GM18907 (cell line): ENCODE data around the gene SORCS3.
"Not testable (repeated sequence)": the region's sequence is repeated elsewhere in the genome, so short reads cannot be mapped to it uniquely, and the experiment has no call there.

Experiments
- ATAC-seq: cut with Tn5 transposase; IDR thresholded peaks from one replicate; pipeline ENCODE4 v1.9.1; 2021; ENCODE audit warnings: mild to moderate bottlenecking, moderate library complexity; ENCODE audit not compliant: unreplicated experiment

SORCS3 gene

DNA sequence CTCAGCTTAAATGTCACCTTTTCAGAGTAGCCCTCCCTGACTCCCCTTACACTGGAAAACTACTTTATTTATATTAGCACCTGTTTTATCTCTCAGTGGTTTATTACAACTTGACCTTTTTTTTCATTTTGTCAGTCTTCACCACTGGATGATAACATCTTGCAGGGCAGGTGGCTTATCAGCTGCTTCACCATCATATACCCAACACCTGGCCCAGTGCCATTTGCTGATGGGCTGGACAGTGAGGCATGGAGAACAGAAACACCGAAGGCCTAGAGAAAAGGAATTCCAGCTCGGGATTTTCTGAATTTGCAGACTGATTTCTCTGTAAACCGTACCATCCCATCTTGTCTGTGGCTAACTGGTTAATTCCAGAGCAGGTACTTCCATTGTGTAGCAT is 48.5 kb downstream of the SORCS3 start:
- ATAC-seq = no peak

DNA sequence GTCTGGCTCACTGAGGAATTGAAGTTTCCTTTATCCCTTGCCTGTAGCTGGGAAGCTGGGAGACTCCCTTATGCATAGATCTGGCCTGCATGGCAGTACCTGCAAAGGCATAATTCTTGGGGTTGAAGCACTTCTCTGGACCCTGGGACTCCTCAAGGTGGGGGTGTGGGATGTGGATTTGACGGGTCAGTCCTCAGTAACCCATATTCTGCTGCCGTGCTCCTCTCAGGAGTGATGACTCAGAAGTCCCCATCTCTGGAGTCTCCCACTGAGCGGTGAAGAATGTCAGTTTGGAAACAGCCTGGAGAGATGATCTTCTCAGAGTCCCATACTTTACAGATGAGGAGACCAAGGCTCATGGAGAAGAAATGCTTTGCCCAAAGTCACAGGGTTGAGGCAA is 49.0 kb downstream of the SORCS3 start:
- no peak for ATAC-seq

DNA sequence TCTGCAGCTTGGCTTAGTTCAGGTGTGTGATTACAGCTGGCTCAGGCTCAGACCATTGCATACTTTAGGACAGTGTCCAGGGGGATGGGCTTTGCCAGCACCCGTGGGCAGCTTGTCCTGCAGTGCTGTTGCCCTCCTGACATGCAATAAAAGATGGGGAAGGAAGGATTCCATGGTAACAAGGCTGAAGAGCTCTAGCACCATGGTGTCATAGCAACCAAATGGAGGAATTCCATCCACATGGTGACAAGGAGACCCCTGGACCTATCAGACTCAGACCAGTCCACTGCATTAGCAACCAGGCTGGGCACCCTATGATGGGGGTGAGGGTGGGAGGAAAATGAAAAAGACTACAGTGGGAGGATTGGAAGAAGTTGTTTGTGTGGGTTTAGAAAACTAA is 49.9 kb downstream of the SORCS3 start:
- no peak for ATAC-seq

DNA sequence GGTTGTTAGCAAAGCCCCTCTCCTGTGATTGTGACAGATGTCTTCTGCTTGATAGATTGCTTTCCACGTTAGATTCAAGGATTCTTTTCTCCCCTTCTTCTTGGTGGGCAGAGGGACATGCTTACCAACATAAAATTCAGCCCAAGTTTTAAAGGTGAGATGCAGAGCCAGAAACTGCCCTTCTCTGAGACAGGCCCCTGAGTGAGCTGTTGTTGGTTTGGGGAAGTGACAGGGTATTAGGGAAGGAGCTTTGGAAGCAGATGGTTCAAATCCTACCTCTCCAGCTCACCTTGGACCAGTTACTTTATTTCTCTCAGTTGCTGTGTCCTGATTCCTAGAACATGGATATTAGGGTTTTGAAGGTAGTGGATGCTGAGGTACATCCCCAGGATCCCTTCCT is 53.0 kb downstream of the SORCS3 start:
- no peak for ATAC-seq

DNA sequence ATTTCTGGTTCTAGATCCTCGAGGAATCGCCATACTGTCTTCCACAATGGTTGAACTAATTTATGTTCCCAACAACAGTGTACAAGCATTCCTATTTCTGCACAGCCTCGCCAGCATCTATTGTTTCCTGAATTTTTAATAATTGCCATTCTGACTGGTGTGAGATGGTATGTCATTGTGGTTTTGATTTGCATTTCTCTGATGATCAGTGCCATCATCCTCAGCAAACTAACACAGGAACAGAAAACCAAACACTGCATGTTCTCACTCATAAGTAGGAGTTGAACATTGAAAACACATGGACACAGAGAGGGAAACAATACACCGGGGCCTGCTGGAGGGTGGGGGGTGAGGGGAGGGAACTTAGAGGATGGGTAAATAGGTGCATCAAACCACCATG is 62.2 kb downstream of the SORCS3 start:
- not testable (repeated sequence) for ATAC-seq

DNA sequence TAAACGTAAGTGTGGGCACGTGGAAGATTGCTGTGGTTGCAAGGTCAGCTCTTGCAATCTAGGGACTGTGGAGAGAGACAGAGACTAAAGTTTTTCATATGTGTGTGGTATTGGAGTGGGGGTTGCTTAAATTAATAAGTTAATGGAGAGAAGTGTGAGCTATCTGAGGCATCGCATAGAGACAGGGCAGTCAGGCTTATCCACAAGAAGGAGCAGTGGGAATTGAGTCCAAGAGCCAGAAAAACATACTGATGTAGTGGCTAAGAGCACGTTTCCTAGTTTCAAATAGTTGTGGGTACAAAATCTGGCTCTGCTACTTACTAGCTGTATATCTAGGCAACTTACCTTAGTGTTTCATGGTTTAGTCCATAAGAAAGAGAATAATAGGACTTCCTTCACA is 65.8 kb downstream of the SORCS3 start:
- ATAC-seq = no peak

DNA sequence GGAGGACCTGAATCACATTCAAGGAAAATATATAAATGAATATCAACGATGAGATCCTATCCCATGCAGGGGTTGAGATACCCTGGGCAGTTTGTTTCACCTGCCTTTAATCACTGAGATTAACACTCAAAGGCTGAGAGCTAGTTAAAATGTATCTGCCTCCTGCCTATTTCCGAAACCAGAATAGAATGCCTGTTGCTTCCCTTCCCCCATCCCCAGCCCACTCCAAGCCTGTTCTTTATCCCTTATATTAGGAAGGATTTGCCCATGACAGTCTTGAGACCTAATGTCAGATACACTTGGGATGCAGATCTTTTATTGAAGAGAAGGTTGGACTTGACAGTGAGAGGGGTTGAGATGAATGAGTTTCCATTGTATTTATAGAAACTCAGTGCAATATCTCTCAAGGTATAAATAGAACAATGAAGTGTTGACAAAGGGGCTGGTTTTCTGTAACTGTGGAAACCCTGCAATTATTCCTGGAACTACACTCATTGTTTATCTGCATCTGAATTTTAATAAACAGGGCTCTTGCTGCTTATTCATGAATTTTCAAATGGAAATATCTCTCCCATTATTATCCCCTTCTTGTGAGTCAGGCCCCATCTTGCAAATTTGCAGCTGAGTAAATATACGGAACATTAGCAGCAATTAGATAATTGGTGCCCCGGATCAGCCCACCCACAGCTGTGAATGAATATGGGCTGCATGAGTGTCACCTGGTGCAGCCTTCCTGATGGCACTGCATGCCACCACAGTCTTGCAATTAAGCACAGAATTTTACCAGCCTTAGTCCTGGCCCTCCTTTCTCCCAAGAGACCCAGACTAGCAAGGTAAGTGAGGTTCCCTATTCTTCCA is 66.7 kb downstream of the SORCS3 start:
- ATAC-seq = no peak

DNA sequence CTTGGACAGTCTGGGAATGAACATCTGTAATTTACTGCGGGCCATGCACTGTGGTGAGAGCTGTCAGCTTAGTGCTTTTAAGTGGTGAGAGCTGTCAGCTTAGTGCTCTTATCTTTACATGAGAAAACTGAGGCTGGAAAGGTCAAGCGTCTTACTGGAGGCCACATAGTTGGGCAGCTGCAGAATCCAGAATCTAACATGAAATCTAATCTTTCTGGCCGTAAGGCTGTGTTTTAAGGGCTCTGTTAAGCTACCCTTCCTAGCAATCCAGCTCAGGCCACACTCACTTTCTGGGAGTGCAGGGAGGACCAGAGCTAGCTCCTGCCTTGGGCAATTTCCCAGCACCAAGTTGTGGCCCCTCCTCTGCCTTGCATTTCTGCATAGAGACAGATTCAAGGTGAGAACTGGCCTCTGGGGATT is 70.2 kb downstream of the SORCS3 start:
- no peak for ATAC-seq

DNA sequence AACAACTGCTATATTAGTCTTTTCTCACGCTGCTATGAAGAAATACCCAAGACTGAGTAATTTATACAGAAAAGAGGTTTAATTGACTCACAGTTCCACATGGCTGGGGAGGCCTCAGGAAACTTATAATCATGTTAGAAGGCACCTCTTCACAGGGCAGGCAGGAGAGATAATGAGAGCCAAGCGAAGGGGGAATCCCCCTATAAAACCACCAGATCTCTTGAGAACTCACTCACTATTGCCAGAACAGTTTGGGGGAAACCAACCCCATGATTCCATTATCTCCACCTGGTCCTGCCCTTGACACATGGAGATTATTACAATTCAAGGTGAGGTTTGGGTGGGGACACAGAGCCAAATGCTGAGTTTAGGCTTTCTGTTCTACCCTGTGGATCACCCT is 89.5 kb downstream of the SORCS3 start:
- not testable (repeated sequence) for ATAC-seq

DNA sequence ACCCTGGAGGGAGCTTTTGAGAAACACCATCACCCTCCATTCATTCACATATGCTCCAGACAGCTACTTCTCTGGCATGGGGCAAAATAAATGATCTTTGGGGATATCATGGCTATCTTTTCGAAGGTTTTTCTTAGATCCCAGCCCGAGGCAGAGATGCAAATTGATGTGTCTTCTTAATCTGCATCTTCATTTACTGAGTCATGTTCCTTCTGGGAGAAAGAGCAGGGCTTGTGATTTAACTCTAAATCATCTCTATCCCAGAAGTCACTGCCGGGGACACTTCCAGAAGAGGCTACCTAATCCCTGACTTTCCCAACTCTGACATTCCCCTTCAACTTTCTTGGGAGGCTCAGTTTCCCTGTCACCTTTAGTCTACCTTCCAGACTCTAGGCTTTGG is 90.1 kb downstream of the SORCS3 start:
- ATAC-seq = no peak

DNA sequence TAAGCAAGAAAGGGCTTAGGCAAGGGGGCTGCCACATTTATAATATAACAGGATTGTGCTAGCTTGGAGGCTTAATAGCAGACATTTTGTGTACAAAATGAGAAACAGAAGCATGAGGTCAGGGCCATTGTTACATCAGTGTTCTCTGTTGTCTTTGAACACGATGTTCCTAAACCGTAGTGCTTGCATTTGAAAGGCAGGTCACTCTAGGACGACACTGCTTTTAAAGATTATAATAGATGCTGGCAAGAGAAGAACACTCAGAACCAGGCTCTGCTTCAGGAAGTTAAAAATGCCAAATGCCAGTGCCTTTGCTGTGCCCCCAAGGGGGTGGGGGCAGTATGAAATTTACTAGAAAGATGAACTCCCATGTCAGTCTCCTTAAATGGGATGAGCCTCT is 91.1 kb downstream of the SORCS3 start:
- no peak for ATAC-seq

DNA sequence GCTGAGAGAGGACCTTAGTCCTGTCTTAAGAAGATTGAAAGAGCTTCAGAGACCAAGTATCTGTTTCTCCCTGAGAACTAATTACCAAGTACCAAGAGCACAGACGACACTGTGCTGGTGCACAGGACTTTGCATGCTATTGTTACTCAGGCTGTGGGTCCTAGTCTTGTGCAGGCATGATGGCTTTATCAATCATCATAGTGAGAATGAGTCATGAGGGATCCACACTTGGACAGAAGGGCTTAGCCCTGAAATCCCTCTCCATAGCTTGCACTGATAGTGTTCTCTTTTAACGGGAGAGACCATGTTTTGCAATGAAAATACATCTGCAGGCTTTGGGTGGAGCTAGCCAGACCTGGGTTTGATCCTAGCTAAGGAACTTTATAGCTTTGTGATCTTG is 93.3 kb downstream of the SORCS3 start:
- no peak for ATAC-seq

DNA sequence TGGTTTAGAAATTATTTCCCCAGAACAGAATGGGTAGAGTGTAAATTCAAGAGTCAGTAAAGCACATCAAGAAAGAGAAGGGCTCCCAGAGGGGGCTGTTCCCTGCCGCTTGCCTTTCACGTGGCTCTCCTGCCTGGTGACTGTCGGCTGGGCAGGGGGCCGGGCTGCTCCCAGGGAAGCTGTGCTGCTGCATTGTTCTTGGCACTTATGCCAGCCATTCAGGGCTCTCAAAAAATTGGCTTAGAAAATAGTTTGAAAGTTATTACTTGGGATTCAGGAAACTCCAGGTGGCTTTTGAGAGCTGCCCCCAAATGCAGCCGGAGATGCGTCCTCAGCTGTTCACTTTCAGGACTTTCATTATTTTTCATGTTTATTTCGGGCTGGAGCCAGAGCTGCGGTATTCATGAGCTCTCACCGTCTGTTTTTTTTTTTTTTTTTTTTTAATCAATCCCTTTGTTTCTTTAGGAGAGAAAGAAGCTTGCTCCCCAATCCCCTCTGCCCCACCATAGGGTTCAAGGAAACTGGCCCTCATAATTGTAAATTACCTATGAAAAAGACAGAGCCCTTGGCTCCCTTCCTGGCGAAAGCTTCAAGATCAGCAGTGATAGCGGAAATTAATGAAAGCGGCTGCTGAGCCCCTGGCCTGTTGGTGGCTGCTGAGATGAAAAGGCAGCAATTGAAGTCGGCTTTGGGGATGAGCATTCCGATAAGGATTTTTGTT is 94.1 kb downstream of the SORCS3 start:
- ATAC-seq = no peak

DNA sequence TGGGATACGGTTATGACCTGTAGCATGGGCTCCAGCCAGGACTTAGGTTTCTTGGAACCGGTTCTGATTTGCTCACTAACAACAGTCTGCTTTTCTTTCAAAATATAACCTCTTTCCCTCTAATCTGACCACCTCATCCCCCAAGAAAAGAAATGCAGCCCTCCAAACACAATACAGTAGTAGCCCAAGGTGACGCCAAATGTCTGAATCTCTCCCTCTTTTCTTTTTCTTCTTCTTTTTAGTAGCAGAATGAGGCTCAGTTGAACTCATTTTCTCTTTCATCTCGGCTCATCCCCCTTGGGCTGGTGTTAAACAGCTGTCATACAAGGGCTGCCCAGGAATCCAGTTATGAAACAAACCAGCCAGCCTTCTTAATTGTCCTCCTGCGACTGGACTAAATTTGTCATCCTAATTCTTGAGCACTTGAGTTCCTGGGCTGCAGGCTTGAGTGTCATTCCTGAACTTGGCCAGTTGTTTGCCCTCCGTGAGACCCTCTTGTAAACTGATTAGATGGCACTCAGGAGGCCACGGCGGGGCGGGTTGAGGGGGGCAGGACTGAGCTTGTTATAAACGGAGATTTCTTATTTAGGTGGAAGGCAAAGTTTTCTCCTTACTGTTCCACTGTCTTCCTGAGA is 94.8 kb downstream of the SORCS3 start:
- no peak for ATAC-seq

DNA sequence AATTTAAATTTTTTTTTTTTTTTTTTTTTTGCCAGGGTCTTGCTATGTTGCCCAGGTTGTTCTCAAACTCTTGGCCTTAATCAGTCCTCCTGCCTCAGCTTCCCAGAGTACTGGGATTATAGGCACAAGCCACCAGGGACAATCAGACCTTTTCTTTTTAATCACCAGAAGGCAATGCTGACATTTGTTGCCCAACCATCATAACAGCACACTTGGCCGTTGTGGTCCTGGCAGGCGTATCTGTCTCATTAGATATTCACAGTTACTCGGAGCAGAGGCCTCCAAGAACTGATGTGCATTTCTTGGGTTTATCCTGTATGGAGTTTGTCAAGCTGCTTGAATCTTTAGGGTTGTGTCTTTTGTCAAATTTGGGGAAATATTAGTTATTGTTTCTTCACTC is 100.0 kb downstream of the SORCS3 start:
- ATAC-seq = no peak

DNA sequence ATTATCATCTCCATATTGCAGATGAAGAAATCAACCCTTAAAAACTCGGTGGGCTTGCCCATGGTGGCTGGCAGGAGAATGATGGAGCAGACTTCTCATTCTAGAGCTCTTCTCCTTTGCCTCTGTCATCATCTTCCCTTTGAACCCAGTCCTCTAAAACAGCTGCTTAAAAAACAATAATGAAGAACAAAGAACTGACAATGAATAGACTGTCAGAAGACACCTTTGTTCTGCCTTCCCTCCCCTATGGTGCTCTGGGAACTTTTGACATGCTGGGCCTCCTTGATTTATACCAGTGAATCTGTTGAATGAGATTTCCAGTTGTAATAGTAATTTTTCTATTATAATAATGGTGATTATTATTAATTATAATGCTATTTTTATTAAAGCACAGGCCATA is 103.0 kb downstream of the SORCS3 start:
- no peak for ATAC-seq

DNA sequence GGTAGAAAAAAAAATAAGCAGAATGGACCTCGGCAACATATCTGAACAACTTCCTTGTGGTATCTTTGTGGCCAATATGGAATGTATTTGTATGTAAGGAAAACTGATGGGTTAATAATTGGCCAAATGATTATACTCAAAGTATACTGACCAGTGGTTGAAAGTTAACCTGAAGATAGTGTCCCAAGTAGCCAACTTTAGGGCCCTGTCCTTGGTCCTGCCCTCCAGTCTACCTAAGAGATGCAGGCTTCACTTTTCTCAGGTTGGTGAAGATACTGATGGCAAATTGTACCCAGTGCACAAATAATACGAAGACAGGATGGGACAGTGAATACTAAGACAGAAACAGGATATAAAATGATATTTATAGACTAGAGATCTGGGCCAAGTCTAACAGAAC is 109.2 kb downstream of the SORCS3 start:
- no peak for ATAC-seq

DNA sequence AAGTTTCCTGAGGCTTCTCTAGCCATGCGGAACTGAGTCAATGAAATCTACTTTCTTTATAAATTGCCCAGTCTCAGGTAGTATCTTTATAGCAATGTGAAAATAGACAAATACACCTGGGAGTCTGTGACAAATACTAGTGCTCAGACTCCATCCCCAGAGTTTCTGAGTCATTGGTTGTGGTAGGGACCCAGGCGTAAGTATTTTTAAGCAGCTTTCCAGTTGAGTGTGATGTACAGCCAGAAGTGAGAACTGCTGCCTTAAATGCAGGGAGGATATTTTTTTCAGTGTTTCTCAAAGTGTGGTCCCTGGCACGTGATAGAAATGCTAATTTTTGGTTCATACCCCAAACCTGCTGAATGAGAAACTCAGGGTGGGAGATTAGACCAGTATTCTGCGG is 121.7 kb downstream of the SORCS3 start:
- ATAC-seq = no peak

DNA sequence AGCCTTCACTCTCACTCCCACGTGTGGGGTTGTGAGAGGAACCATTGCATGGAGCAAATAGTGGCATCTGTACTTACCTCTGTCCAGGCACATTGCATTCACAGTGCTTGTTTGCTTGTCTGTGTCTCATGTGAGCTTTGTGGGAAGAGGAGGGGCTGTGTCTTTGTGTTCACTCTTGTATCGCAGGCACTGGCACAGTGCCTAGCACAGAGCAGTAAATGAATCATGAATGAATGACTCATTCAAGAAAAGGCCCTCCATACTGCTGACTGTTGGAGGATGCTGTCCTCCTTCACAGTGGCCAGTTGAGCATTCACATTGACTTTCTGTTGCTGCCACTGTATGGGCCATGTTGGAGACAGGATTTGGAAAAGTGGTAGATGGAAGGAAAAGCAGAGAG is 125.3 kb downstream of the SORCS3 start:
- ATAC-seq = no peak

DNA sequence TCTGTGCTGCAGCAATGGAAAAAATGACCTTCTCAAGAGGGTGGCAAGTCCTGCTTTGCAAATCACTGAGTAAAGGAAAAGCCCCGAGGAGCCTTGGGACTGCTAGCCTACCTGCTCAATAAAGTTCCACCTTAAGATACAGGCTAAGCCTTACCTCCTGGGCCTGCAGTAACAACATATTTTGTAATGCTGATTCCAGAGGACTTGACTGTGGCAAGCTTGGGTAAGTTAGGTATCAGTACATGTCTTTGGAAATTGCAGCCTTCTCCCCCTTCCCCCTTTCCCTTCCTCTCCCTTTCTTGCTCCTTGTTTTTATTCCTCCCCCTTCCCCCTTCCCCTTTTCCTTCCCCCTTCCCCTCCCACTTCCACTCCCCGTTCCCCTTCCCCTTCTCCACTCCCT is 126.2 kb downstream of the SORCS3 start:
- ATAC-seq = no peak

DNA sequence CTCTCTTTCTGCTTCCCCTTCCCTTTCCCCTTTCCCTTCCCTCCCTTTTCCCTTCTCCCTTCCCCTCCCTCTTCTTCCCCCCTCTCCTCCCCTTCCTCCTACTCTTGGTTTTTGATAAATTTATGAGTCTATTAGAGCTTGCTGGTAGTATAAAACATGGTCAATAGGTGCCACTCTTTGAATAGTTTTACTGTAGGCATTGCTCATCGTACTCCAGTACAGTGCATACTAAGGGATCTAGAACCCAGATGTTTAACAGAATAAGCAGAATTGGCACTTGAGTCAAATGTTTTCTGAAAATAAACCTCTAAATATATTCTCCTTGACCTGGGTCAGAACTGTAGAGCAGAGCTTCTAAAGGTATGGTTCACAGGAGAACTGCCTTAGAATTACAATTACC is 126.7 kb downstream of the SORCS3 start:
- no peak for ATAC-seq

DNA sequence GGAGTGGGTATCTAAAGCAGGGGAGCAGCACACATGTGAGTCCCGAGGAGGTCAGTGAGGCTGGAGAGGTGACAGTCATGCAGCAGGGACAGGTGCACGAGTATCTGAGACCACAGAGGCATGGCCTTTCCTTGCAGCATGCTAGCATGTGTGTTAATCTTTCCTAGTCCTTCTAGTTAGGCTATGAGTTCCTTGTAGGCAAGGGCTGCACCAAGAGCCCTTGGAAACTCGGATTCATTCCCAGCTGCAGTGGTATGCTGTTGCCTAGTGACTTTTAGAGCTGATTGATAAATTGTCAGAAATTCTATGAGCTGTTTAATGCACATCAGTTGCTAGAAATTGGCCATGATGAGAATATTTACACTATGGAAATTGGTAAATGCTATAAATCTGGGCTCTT is 132.0 kb downstream of the SORCS3 start:
- ATAC-seq = no peak
